ENCODE data around the gene CNIH3. TPM values are rescaled to one million over a fixed set of nuclear protein-coding genes. Genes with fewer than 3 reads are reported as not detected.
"Not testable (repeated sequence)": the region's sequence is repeated elsewhere in the genome, so short reads cannot be mapped to it uniquely, and the experiment has no call there.

CNIH3 gene
- total RNA-seq, 1 donor from 2014 or later: 1.2 TPM

DNA sequence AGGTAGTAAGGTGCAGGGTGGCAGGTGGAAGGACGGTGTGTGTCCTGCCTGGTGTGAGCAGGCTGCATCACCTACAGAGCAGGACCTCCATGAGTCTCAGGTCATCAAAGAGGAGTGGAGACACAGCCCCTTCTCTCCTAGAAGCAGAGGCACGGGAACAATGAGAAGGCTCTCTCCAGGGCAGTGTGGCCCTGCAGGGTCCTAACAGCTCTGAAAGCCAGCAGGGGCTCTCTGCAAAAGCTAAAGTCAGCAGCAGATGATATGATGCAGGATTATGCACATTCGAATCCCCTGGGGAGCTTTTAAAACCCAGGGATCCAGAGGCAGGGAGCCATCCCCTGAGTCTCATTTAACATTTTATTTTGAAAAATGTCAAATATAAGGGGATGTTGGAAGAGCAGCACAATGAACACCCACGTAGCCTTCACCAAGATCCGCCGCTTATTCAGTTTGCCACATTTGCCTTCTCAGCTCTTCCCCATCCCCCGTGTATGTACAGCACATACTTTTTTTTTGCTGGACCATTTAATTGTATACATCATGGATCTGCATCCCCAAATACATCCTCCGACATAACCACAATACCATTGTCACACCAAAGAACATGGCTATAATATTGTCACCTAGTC, 88.1 kb downstream of the CNIH3 start:
- intact Hi-C loops (cut with DNase I): no loop called here
- DNase-seq (ENCODE audit: missing footprints): no peak
- ATAC-seq: no peak

GRCh38 chr1:224705578-224705977, 89.5 kb downstream of the CNIH3 start:
- DNase-seq (ENCODE audit: missing footprints) (no peak), ATAC-seq (no peak)
- intact Hi-C loops (cut with DNase I): no loop called here

DNA sequence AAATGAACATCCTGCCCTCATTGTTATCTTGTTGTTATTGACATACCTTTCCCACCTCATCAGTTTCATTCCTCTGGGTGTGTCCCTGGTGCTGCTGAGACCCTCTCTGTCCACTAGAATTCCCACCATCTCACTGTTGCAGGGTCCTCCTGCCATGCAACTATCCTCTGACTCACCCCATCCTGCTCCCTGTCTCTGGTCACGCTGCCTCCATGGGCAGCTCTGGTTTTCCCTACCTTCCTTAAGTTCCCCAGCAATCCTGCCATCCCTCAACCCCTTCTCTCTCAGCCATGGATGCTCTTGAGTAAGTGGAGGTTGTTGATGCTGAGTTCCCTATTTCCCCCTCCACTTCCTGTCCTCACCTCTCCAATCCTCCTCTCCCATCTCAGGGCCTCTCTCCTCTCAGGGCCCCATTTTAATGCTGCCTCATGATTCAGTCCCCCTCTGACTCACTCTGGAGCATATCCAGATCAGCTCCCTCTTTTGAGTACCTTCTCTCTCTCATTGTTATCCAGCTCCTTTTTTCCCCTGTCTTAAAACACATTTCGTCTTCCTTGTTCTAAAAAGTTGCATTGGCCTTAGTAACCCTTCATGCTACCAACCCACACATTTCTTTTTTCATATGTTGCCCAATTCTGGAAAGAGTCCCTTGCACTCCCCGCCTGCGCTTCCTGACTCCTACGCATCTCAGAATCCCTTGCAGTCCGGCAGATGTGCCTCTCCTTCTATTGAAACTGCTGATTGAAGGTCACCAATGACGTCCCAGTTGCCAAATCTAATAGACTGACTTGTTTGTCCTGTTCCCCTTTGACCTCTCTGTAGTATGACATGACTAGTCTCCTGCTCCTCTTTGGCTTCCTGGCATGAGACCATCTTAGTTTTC, 92.0 kb downstream of the CNIH3 start:
- intact Hi-C loops (cut with DNase I): no loop called here
- no peak for ATAC-seq
- no peak for DNase-seq (ENCODE audit: missing footprints)

DNA sequence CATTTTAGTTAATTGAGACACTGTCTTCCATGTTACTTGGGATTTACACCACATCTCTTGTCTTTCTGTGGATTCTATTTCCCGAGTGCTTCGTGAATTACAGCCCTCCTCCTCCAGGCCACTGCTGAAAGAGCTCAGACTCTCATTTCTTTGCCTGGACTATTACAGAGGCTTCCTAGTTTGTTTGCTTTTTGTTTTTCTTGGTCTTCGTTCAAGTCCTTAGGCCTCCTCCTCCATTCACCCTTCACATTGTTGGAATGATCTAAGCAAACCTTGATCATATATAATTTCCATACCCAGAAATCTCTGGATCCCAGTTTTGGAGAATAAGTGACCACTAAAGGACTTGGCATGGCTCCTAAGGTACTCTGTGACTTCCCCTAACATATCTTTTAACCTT, 94.1 kb downstream of the CNIH3 start:
- no peak for DNase-seq (ENCODE audit: missing footprints)
- no peak for ATAC-seq
- intact Hi-C loops (cut with DNase I): no loop called here

DNA sequence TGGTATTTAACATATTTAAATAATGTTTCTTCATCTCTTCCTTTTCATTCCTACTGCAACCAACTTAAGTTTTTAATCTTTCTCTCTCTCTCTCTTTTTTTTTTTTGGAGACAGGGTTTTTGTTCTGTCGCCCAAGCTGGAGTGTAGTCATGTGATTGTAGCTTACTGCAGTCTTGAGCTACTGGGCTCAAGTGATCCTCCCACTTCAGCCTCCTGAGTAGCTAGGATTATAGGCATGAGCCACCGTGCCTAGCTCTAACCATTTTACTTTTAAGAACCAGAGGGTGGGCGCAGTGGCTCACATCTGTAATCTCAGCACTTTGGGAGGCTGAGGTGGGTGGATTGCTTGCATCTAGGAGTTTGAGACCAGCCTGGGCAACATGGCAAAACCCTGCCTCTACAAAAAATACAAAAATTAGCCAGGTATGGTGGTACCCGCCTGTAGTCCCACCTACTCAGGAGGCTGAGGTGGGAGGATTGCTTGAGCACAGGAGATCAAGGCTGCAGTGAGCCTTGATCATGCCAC, 95.2 kb downstream of the CNIH3 start:
- DNase-seq (ENCODE audit: missing footprints); intact Hi-C loops (cut with DNase I); ATAC-seq: not testable (repeated sequence)

DNA sequence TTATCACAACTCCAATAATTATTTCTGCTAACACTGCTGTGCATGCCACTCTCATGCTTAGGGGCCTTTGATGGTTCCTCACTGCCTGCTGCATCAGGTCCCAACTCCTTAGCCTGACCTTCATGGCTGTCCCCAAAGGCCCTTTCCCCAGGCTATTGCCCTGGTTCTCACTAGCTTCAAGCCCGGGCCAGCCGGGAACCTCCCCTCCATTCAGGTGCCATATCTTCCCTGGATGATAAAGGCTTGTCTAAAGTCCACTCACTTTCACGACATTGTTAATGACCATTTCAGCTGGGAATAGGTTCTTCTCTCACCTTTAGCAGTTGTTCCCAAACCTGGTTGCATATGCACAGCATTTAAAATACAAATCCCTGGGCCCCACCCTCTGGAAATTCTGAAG, 95.8 kb downstream of the CNIH3 start:
- no peak for DNase-seq (ENCODE audit: missing footprints)
- intact Hi-C loops (cut with DNase I): no loop called here
- no peak for ATAC-seq

- ATAC-seq: no peak
- no peak for DNase-seq (ENCODE audit: missing footprints)
- intact Hi-C loops (cut with DNase I): no loop called here
Observed at GRCh38 chr1:224713228-224713627, 97.1 kb downstream of the CNIH3 start.

GRCh38 chr1:224714553-224714952, 98.4 kb downstream of the CNIH3 start:
- ATAC-seq (no peak), DNase-seq (ENCODE audit: missing footprints) (no peak)
- intact Hi-C loops (cut with DNase I): no loop called here

DNA sequence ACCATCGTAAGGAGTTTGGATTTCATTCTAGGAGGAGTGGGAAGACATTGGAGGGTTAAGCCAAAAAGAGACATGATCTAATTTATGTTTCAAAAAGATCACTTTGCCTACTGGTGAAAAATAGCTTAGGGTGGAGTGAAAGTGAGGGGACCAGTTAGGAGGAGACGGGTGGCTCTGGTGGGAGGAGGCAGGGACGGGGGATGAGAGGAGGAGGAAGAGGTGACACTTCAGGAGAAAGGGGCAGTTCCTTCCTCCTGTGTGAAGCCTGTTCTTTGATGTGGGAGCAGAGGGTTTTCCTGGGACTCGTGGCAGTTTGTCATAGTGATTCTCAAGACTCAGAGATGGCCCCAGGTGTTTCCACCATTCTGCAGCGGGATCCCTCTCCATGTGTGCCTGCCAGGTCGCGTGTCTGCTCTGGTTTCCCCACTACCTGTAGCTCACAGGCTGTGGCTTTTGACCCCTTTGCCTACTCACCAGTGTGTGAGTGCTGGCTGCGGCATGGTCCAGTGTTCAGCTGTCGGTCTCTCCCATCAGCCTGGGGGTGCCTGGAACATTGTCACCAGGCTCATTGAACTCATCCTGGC, 102.4 kb downstream of the CNIH3 start:
- ATAC-seq: no peak
- intact Hi-C loops (cut with DNase I): no loop called here
- DNase-seq (ENCODE audit: missing footprints): no peak

- intact Hi-C loops (cut with DNase I): no loop called here
Observed at GRCh38 chr1:224719716-224720115, 103.6 kb downstream of the CNIH3 start.

GRCh38 chr1:224720216-224720615, 104.1 kb downstream of the CNIH3 start:
- ATAC-seq: no peak
- DNase-seq (ENCODE audit: missing footprints): no peak
- intact Hi-C loops (cut with DNase I): no loop called here

More at GRCh38 chr1:224719716-224720115, 103.6 kb downstream of the CNIH3 start:
- DNase-seq (ENCODE audit: missing footprints) (no peak), ATAC-seq (no peak)

- DNase-seq (ENCODE audit: missing footprints): no peak
- ATAC-seq: no peak
- intact Hi-C loops (cut with DNase I): no loop called here
Observed at GRCh38 chr1:224721000-224721399, 104.9 kb downstream of the CNIH3 start.

GRCh38 chr1:224722838-224723237, 106.7 kb downstream of the CNIH3 start:
- intact Hi-C loops (cut with DNase I): no loop called here
- DNase-seq (ENCODE audit: missing footprints) (no peak), ATAC-seq (no peak)

GRCh38 chr1:224724566-224724965, 108.4 kb downstream of the CNIH3 start:
- intact Hi-C loops (cut with DNase I): no loop called here
- ATAC-seq: no peak
- DNase-seq (ENCODE audit: missing footprints): no peak

GRCh38 chr1:224726441-224727182, 110.5 kb downstream of the CNIH3 start:
- ATAC-seq: no peak
- DNase-seq (ENCODE audit: missing footprints): no peak
- intact Hi-C loops (cut with DNase I): no loop called here

DNA sequence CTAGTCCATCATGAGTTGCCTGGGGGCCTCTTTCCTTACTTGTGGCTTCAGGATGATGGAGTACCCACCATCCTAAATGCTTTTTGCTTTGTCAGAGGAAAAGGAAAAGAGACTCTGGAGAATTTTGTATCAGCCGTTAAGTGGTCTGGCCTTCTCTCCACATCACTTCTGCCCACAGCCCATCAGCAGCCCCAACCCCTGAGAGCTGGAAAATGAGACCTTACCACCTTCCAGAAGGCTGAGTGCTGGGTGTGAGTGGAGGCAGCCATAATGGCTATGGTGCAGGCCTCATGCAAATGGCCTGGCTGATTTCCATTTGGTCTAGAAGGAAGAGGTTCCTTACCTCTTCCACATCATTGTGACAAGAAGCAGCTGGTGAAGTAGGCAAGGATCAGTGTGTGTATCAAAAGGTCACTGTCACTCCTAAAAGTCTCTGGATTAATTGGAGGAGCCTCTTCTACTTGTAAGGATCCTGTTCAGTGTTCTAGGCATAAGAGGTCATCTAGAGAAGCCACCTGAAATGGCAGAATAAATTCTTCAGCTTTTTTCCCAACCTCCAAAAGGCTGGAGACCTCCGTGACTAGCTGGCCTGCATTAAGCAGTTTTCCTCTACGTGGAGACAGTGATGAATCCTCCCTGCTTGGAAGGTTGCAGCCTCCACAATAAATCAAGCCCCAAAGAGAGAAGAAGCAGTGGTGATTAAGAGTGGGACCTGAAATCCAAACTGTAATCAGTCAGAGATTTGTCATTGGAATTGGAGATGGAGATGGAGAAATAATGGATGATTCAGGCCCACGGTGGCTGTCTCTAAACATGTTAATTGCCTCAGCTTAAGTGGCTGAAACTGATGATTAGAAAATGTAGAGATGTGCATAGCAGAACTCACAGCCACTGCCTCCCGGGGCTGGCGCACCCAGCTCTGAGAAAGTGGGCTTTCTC, 111.5 kb downstream of the CNIH3 start:
- intact Hi-C loops (cut with DNase I): no loop called here
- no peak for DNase-seq (ENCODE audit: missing footprints)
- no peak for ATAC-seq

- DNase-seq (ENCODE audit: missing footprints): no peak
- no peak for ATAC-seq
- intact Hi-C loops (cut with DNase I): no loop called here
Observed at GRCh38 chr1:224730540-224730939, 114.4 kb downstream of the CNIH3 start.

- ATAC-seq (no peak), DNase-seq (ENCODE audit: missing footprints) (no peak)
- intact Hi-C loops (cut with DNase I): no loop called here
Observed at GRCh38 chr1:224730965-224731364, 114.8 kb downstream of the CNIH3 start.
